IPS-20b (cell line): ENCODE measurements around the gene ADARB2.

Source experiments
- H3K27ac ChIP-seq: one replicate; pipeline ENCODE4 v1.5.1; 2013; ENCODE audit warnings: low read length
- H3K27me3 ChIP-seq: 2 replicates; pipeline ENCODE4 v1.6.1; 2013; ENCODE audit warnings: mild to moderate bottlenecking, low read length, inconsistent platforms; ENCODE audit not compliant: insufficient read depth
- H3K36me3 ChIP-seq: 2 replicates; pipeline ENCODE4 v1.6.1; 2013; ENCODE audit warnings: low read depth, mild to moderate bottlenecking, inconsistent platforms, low read length, moderate library complexity; ENCODE audit not compliant: insufficient read depth
- H3K4me1 ChIP-seq: 2 replicates; pipeline ENCODE4 v1.6.1; 2013; ENCODE audit warnings: mild to moderate bottlenecking, control low read depth, inconsistent platforms, low read length, moderate library complexity; ENCODE audit not compliant: insufficient read depth
- H3K4me3 ChIP-seq: 2 replicates; pipeline ENCODE4 v1.5.1; 2013; ENCODE audit warnings: mild to moderate bottlenecking, low read length, inconsistent platforms
- H3K9ac ChIP-seq: 2 replicates; pipeline ENCODE4 v1.6.1; 2013; ENCODE audit warnings: low read depth, mild to moderate bottlenecking, inconsistent platforms, low read length, moderate library complexity
- H3K9me3 ChIP-seq: 2 replicates; pipeline ENCODE4 v1.6.1; 2013; ENCODE audit warnings: mild to moderate bottlenecking, low read depth, low read length, inconsistent platforms; ENCODE audit not compliant: insufficient read depth

The ADARB2 gene

GRCh38 chr10:1137499-1138163 is 599.7 kb downstream of the ADARB2 start:
- H3K4me3 ChIP-seq = no peak overlapping the region
- H3K9me3 ChIP-seq = no peaks in the 10 kb centered on the region
- no peaks in the 10 kb centered on the region for H3K27me3 ChIP-seq
- no peak overlapping the region for H3K9ac ChIP-seq
- H3K36me3 ChIP-seq = no peaks in the 10 kb centered on the region
- H3K4me1 ChIP-seq = no peaks in the 10 kb centered on the region
- H3K27ac ChIP-seq = no peak overlapping the region

- H3K9ac ChIP-seq = no peak overlapping the region
- H3K4me1 ChIP-seq = no peaks in the 10 kb centered on the region
Measured at GRCh38 chr10:1136268-1136667, 601.1 kb downstream of the ADARB2 start.

GRCh38 chr10:1134156-1134555 is 603.2 kb downstream of the ADARB2 start:
- Histone ChIP-seq H3K27ac (no peak overlapping the region), H3K4me1 (no peaks in the 10 kb centered on the region), H3K36me3 (peaks cover 15% of the 10 kb centered on the region), H3K9me3 (no peaks in the 10 kb centered on the region), H3K9ac (no peak overlapping the region), H3K27me3 (no peaks in the 10 kb centered on the region), H3K4me3 (no peak overlapping the region)

More at GRCh38 chr10:1136268-1136667, 601.1 kb downstream of the ADARB2 start:
- Histone ChIP-seq H3K27ac (no peak overlapping the region), H3K9me3 (no peaks in the 10 kb centered on the region), H3K4me3 (no peak overlapping the region), H3K36me3 (no peaks in the 10 kb centered on the region), H3K27me3 (no peaks in the 10 kb centered on the region)

- no peaks in the 10 kb centered on the region for H3K27me3 ChIP-seq
- peaks cover 19% of the 10 kb centered on the region for H3K36me3 ChIP-seq
- H3K4me1 ChIP-seq = no peaks in the 10 kb centered on the region
Measured at GRCh38 chr10:1133495-1134045, 603.8 kb downstream of the ADARB2 start.

GRCh38 chr10:1132584-1132983 is 604.7 kb downstream of the ADARB2 start:
- Histone ChIP-seq H3K36me3 (peaks cover 19% of the 10 kb centered on the region), H3K9me3 (no peaks in the 10 kb centered on the region), H3K9ac (no peak overlapping the region), H3K27ac (no peak overlapping the region), H3K4me1 (no peaks in the 10 kb centered on the region), H3K4me3 (no peak overlapping the region), H3K27me3 (no peaks in the 10 kb centered on the region)

More at GRCh38 chr10:1133495-1134045, 603.8 kb downstream of the ADARB2 start:
- Histone ChIP-seq H3K9ac (no peak overlapping the region), H3K9me3 (no peaks in the 10 kb centered on the region), H3K4me3 (no peak overlapping the region), H3K27ac (no peak overlapping the region)

- Histone ChIP-seq H3K27ac (no peak overlapping the region), H3K4me3 (no peak overlapping the region), H3K9ac (no peak overlapping the region), H3K36me3 (peaks cover 19% of the 10 kb centered on the region), H3K27me3 (no peaks in the 10 kb centered on the region), H3K4me1 (no peaks in the 10 kb centered on the region), H3K9me3 (no peaks in the 10 kb centered on the region)
Measured at GRCh38 chr10:1130995-1131790, 606.1 kb downstream of the ADARB2 start.

- peaks cover 22% of the 10 kb centered on the region for H3K36me3 ChIP-seq
- no peak overlapping the region for H3K27ac ChIP-seq
- H3K9me3 ChIP-seq = no peaks in the 10 kb centered on the region
- H3K4me3 ChIP-seq = no peak overlapping the region
- no peaks in the 10 kb centered on the region for H3K27me3 ChIP-seq
- H3K9ac ChIP-seq = no peak overlapping the region
- H3K4me1 ChIP-seq = no peaks in the 10 kb centered on the region
Measured at GRCh38 chr10:1130226-1130625, 607.1 kb downstream of the ADARB2 start.

- Histone ChIP-seq H3K27ac (no peak overlapping the region), H3K36me3 (peaks cover 34% of the 10 kb centered on the region), H3K9me3 (no peaks in the 10 kb centered on the region), H3K9ac (no peak overlapping the region), H3K4me1 (no peaks in the 10 kb centered on the region), H3K27me3 (no peaks in the 10 kb centered on the region), H3K4me3 (no peak overlapping the region)
Measured at GRCh38 chr10:1128649-1129048, 608.7 kb downstream of the ADARB2 start.

GRCh38 chr10:1128115-1128514 is 609.2 kb downstream of the ADARB2 start:
- no peak overlapping the region for H3K27ac ChIP-seq
- H3K9ac ChIP-seq = no peak overlapping the region
- no peaks in the 10 kb centered on the region for H3K4me1 ChIP-seq
- H3K9me3 ChIP-seq = no peaks in the 10 kb centered on the region
- H3K36me3 ChIP-seq = peaks cover 34% of the 10 kb centered on the region
- H3K27me3 ChIP-seq = no peaks in the 10 kb centered on the region
- H3K4me3 ChIP-seq = no peak overlapping the region

- peaks cover 34% of the 10 kb centered on the region for H3K36me3 ChIP-seq
- no peak overlapping the region for H3K9ac ChIP-seq
- H3K4me3 ChIP-seq = no peak overlapping the region
- H3K4me1 ChIP-seq = no peaks in the 10 kb centered on the region
- no peaks in the 10 kb centered on the region for H3K27me3 ChIP-seq
- no peak overlapping the region for H3K27ac ChIP-seq
- no peaks in the 10 kb centered on the region for H3K9me3 ChIP-seq
Measured at GRCh38 chr10:1127629-1128028, 609.7 kb downstream of the ADARB2 start.
